Activated CD4-positive, alpha-beta memory T cell treated with anti-CD3 and anti-CD28 coated beads for 36 hours (primary cell): Measurements from ENCODE around the gene WDR33. TPM values are rescaled to one million over a fixed set of nuclear protein-coding genes. Genes with fewer than 3 reads are reported as not detected.
A peak's percentile ranks its signal among the peaks of the same experiment; 100 is the strongest.
"Not testable (repeated sequence)": the region's sequence is repeated elsewhere in the genome, so short reads cannot be mapped to it uniquely, and the experiment has no call there.

Source experiments
- CTCF ChIA-PET: fragments of 350-600 bp; sonication (Branson Sonifier 250); formaldehyde crosslinking; loops from one replicate; lab custom pipeline; 2021; ENCODE audit warnings: antibody characterized with exemption, inconsistent platforms; lab: Charles Lee
- POLR2A ChIA-PET: fragments of 350-600 bp; sonication (Branson Sonifier 250); formaldehyde crosslinking; loops from one replicate; lab custom pipeline; 2021; ENCODE audit warnings: antibody characterized with exemption; lab: Charles Lee
- DNase-seq: peaks from one replicate; pipeline ENCODE4 v3.0.0-alpha.2; 2020
- H3K27ac Mint-ChIP-seq: one replicate; pipeline ENCODE4 v1.8.0; 2021; ENCODE audit warnings: mixed read lengths
- H3K27me3 Mint-ChIP-seq: one replicate; pipeline ENCODE4 v1.8.0; 2021; ENCODE audit warnings: mixed read lengths
- H3K36me3 Mint-ChIP-seq: one replicate; pipeline ENCODE4 v1.8.0; 2021; ENCODE audit warnings: mixed read lengths
- H3K4me1 Mint-ChIP-seq: one replicate; pipeline ENCODE4 v1.8.0; 2021; ENCODE audit warnings: low read depth, mixed read lengths
- H3K4me3 Mint-ChIP-seq: one replicate; pipeline ENCODE4 v1.8.0; 2021; ENCODE audit warnings: mild to moderate bottlenecking, mixed read lengths
- H3K9me3 Mint-ChIP-seq: one replicate; pipeline ENCODE4 v1.8.0; 2021; ENCODE audit warnings: mixed read lengths
- intact Hi-C: fragments of 100-400 bp; cut with micrococcal nuclease; formaldehyde crosslinking; loops from one replicate; pipeline ENCODE4 v1.15.1; 2023
- total RNA-seq, 2 experiments: library from RNA; stranded (reverse); gene quantifications; one replicate each; pipeline ENCODE4 v1.2.3, GENCODE V29; 2021

WDR33 gene
- total RNA-seq, 2 experiments from 2014 or later = 62.9 to 64.7 TPM

GRCh38 chr2:127778850-127779249, 32.1 kb downstream of the WDR33 start:
- Mint-ChIP-seq H3K36me3 (peaks cover 14% of the 10 kb centered on the region), H3K27ac (no peak overlapping the region), H3K27me3 (no peaks in the 10 kb centered on the region), H3K4me3 (no peak overlapping the region), H3K9me3 (no peaks in the 10 kb centered on the region), H3K4me1 (peaks cover 39% of the 10 kb centered on the region)
- ChIA-PET POLR2A (no interaction called here), CTCF (interaction anchor here (1.5 kb wide), 1 partner anchor 188 kb away, joined by 3 read pairs; no protein-coding TSS in a partner anchor)
- intact Hi-C loops = no loop called here
- no peak for DNase-seq

GRCh38 chr2:127778447-127778846, 32.5 kb downstream of the WDR33 start:
- intact Hi-C loops = no loop called here
- Mint-ChIP-seq H3K4me3 (no peak overlapping the region), H3K9me3 (no peaks in the 10 kb centered on the region), H3K27me3 (no peaks in the 10 kb centered on the region), H3K4me1 (peaks cover 39% of the 10 kb centered on the region), H3K36me3 (peaks cover 14% of the 10 kb centered on the region), H3K27ac (no peak overlapping the region)
- DNase-seq = no peak
- CTCF ChIA-PET = interaction anchor here (1.5 kb wide), 1 partner anchor 187 kb away, joined by 3 read pairs; no protein-coding TSS in a partner anchor
- POLR2A ChIA-PET = no interaction called here

- intact Hi-C loops = no loop called here
- Mint-ChIP-seq H3K36me3 (peaks cover 8% of the 10 kb centered on the region), H3K4me3 (no peak overlapping the region), H3K27ac (peak overlapping the region; percentile 6), H3K4me1 (peaks cover 46% of the 10 kb centered on the region), H3K27me3 (no peaks in the 10 kb centered on the region), H3K9me3 (no peaks in the 10 kb centered on the region)
- ChIA-PET CTCF (interaction anchor here (0.6 kb wide), 1 partner anchor 185 kb away, joined by 3 read pairs; no protein-coding TSS in a partner anchor), POLR2A (no interaction called here)
- DNase-seq = no peak
Observed at GRCh38 chr2:127776122-127776780, 34.7 kb downstream of the WDR33 start.

GRCh38 chr2:127771756-127772155, 39.2 kb downstream of the WDR33 start:
- ChIA-PET CTCF (no interaction called here), POLR2A (no interaction called here)
- H3K4me3 Mint-ChIP-seq = no peak overlapping the region
- H3K9me3 Mint-ChIP-seq = no peaks in the 10 kb centered on the region
- no peak for DNase-seq
- H3K27me3 Mint-ChIP-seq = no peaks in the 10 kb centered on the region
- peaks cover 13% of the 10 kb centered on the region for H3K36me3 Mint-ChIP-seq
- intact Hi-C loops = no loop called here
- peaks cover 22% of the 10 kb centered on the region for H3K4me1 Mint-ChIP-seq
- no peak overlapping the region for H3K27ac Mint-ChIP-seq

- Mint-ChIP-seq H3K36me3 (peaks cover 13% of the 10 kb centered on the region), H3K4me1 (peaks cover 18% of the 10 kb centered on the region), H3K27ac (no peak overlapping the region), H3K27me3 (no peaks in the 10 kb centered on the region), H3K4me3 (no peak overlapping the region), H3K9me3 (no peaks in the 10 kb centered on the region)
- intact Hi-C loops = no loop called here
- POLR2A ChIA-PET = no interaction called here
- CTCF ChIA-PET = no interaction called here
- DNase-seq = no peak
Observed at GRCh38 chr2:127770973-127771735, 39.8 kb downstream of the WDR33 start.

- POLR2A ChIA-PET, H3K27me3 Mint-ChIP-seq, H3K27ac Mint-ChIP-seq, intact Hi-C loops, H3K9me3 Mint-ChIP-seq, DNase-seq, CTCF ChIA-PET, H3K4me3 Mint-ChIP-seq: not testable (repeated sequence)
- Mint-ChIP-seq H3K36me3 (peaks cover 13% of the 10 kb centered on the region), H3K4me1 (peaks cover 11% of the 10 kb centered on the region)
Observed at GRCh38 chr2:127770534-127770933, 40.4 kb downstream of the WDR33 start.

- ChIA-PET CTCF (no interaction called here), POLR2A (no interaction called here)
- peak overlapping the region; percentile 2 for H3K27ac Mint-ChIP-seq
- H3K9me3 Mint-ChIP-seq = no peaks in the 10 kb centered on the region
- peaks cover 8% of the 10 kb centered on the region for H3K4me1 Mint-ChIP-seq
- intact Hi-C loops = no loop called here
- DNase-seq = no peak
- peaks cover 19% of the 10 kb centered on the region for H3K36me3 Mint-ChIP-seq
- no peak overlapping the region for H3K4me3 Mint-ChIP-seq
- H3K27me3 Mint-ChIP-seq = no peaks in the 10 kb centered on the region
Observed at GRCh38 chr2:127769587-127769986, 41.4 kb downstream of the WDR33 start.

- Mint-ChIP-seq H3K36me3 (peaks cover 25% of the 10 kb centered on the region), H3K4me1 (peaks cover 10% of the 10 kb centered on the region), H3K27ac (no peak overlapping the region), H3K27me3 (no peaks in the 10 kb centered on the region), H3K4me3 (no peak overlapping the region), H3K9me3 (no peaks in the 10 kb centered on the region)
- intact Hi-C loops = no loop called here
- CTCF ChIA-PET = interaction anchor here (1.0 kb wide), 1 partner anchor 67 kb away, joined by 3 read pairs; no protein-coding TSS in a partner anchor
- POLR2A ChIA-PET = no interaction called here
- no peak for DNase-seq
Observed at GRCh38 chr2:127768775-127769479, 42.0 kb downstream of the WDR33 start.

- ChIA-PET CTCF (no interaction called here), POLR2A (no interaction called here)
- Mint-ChIP-seq H3K4me1 (peaks cover 11% of the 10 kb centered on the region), H3K36me3 (peaks cover 44% of the 10 kb centered on the region), H3K4me3 (no peak overlapping the region), H3K27me3 (no peaks in the 10 kb centered on the region), H3K27ac (no peak overlapping the region), H3K9me3 (no peaks in the 10 kb centered on the region)
- intact Hi-C loops = no loop called here
- DNase-seq = no peak
Observed at GRCh38 chr2:127763776-127764175, 47.2 kb downstream of the WDR33 start.

- H3K27ac Mint-ChIP-seq = no peak overlapping the region
- H3K9me3 Mint-ChIP-seq = no peaks in the 10 kb centered on the region
- intact Hi-C loops = no loop called here
- peaks cover 44% of the 10 kb centered on the region for H3K36me3 Mint-ChIP-seq
- no peak for DNase-seq
- H3K27me3 Mint-ChIP-seq = no peaks in the 10 kb centered on the region
- CTCF ChIA-PET = no interaction called here
- H3K4me3 Mint-ChIP-seq = no peak overlapping the region
- POLR2A ChIA-PET = no interaction called here
- peaks cover 11% of the 10 kb centered on the region for H3K4me1 Mint-ChIP-seq
Observed at GRCh38 chr2:127762846-127763245, 48.1 kb downstream of the WDR33 start.

GRCh38 chr2:127762441-127762840, 48.5 kb downstream of the WDR33 start:
- ChIA-PET CTCF (no interaction called here), POLR2A (interaction anchor here (1.5 kb wide), 1 partner anchor 43 kb away, joined by 3 read pairs; no protein-coding TSS in a partner anchor)
- Mint-ChIP-seq H3K36me3 (peaks cover 43% of the 10 kb centered on the region), H3K27ac (no peak overlapping the region), H3K4me3 (no peak overlapping the region), H3K9me3 (no peaks in the 10 kb centered on the region), H3K27me3 (no peaks in the 10 kb centered on the region), H3K4me1 (peaks cover 11% of the 10 kb centered on the region)
- no peak for DNase-seq
- intact Hi-C loops = no loop called here

GRCh38 chr2:127759931-127760330, 51.0 kb downstream of the WDR33 start:
- Mint-ChIP-seq H3K27ac (no peak overlapping the region), H3K4me3 (no peak overlapping the region), H3K27me3 (no peaks in the 10 kb centered on the region), H3K36me3 (peaks cover 42% of the 10 kb centered on the region), H3K4me1 (peaks cover 11% of the 10 kb centered on the region), H3K9me3 (no peaks in the 10 kb centered on the region)
- intact Hi-C loops = no loop called here
- ChIA-PET POLR2A (no interaction called here), CTCF (no interaction called here)
- no peak for DNase-seq
